Inflammatory macrophage treated with lipopolysaccharide for 4 hours (primary cell): Measurements from ENCODE around the gene MGAT4C.

Experiments used
- DNase-seq: peaks from one replicate; pipeline ENCODE4 v3.0.0-alpha.2; 2020

Gene MGAT4C

DNA sequence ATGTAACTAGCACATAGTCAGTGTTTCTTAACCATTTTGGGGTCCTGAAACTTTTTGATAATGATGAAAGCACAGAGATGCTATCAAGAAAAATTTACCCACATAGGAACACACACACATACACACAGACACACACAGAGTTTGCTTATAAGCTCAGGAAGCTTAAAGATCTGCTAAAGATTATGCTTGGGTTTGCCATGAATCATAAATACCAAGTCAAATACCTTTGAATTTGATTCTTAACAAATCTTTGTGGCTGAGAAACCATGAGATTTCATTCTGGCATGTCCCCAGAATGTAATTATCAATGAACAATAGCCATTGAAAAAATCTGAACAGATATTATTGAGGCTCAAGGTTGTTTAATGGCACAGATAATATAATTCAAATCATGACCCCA, 292.9 kb downstream of the MGAT4C start:
- no peak for DNase-seq

DNA sequence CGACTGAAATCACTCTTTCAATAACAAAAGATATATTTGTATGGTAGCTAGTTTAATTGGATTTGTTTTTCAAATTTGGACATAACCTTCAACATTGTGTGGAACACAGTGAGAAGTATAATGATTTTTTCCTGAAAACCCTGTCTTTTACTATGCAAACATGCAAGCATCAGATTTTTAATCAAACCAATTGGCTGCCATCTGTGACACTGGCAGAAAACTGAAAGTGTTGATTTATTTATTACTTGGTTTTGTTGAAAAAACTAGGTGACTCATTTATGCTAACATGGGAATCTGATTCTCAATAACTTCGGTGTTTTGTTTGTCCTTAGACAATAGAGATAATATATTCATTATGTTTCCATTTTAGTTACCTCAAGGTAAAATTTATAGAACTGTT, 300.1 kb downstream of the MGAT4C start:
- DNase-seq: no peak

DNA sequence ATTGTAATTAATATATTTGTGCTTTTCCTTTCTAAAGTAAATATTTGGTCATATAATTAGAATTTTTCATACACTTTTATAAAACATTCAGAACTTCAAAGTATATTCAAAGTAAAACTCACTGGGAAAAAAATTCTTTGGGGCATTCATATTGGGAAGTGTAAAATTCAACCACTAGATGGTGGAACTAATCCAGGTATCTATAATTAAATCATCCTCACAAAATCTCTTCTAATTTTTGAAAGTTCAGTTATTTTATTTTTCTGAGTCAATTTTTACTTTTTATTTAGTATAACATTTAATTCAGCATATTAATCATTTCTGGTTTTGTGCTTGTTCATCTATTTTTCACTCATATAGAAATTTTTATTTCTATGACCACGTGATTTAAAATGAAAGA, 301.1 kb downstream of the MGAT4C start:
- DNase-seq: no peak

DNA sequence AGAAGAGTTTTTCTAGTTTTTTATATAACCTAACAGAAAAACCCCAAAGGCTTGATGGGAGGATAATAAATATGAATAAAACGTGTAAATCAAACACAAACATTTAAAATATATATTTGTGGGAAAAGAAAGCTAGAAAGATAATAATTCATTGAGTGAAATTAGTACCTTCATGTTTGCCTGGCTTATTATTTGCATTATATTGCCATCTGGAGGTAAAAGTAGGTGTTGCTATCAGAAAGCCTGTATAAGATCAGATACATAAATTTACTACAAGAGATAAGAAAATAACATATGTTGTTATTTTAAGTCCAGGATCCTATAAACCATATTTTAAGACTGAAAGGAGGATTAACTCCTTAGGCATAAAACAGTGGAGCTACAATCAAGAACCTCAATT, 304.4 kb downstream of the MGAT4C start:
- peak; percentile 7 for DNase-seq

DNA sequence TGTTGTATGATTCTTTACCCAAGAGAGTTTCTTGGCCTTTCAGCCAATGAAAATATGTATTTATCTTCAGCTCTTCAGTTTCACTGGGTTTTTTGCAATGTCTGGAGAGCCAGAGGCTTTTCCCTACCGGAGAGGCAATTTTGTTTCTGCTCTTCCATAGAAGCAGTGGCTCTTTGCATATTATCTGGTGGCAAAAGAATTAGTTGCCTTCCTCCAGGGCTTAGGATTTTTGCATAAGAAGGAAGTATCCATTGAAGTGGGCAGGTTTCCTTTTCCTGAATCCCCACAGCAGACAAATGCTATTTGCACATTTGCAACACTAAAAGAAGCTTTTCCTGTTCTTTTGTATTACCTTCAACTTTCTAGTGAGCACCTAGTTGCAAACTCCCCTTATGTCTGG, 306.9 kb downstream of the MGAT4C start:
- no peak for DNase-seq

DNA sequence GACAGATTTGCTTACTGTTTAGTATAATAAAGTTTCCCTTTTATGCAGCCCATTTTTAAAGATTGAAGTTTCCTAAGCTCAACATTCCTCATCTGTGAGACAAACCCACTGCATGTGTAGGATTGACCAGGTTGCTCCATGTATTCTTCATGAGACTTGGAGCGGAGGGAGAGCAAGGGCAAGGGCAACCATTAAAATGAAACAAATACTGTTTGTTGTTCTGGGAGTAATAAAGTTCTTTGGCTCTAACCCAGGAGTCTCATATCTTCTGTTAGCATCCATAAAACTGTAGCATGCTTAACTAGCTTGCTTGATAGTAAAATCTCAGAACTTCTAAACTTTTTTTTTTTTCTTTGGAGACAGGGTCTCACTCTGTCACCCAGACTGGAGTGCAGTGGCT, 307.9 kb downstream of the MGAT4C start:
- DNase-seq: no peak

DNA sequence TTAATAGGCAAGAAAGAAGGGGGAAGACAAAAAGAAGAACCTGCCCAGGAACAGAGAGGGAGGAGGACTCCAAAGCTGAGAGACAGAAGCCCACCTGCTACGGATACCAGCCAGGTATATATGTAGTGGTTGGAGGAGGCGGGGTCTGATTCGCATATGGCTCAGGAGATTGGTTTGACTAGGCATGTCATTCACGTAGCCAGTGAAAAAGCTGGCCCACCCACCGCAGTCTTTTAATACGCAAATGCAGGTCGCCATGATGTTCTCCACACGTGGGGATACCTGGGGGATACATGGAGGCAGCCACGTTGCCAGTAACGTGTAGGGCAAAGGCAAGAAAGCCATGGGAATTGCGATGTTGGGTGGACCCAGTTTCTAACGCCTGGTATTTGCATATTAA, 308.9 kb downstream of the MGAT4C start:
- no peak for DNase-seq

DNA sequence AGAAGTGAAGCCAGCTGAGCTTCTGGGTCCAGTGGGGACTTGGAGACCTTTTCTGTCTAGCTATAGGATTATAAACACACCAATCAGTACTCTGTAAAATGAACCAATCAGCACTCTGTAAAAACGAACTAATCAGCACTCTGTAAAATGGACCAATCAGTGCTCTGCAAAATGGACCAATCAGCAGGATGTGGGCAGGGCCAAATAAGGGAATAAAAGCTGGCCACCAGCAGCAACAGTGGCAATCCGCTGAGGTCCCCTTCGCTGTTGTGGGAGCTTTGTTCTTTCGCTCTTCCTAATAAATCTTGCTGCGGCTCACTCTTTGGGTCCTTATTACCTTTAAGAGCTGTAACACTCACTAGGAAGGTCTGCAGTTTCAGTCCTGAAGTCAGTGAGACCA, 309.8 kb downstream of the MGAT4C start:
- no peak for DNase-seq

DNA sequence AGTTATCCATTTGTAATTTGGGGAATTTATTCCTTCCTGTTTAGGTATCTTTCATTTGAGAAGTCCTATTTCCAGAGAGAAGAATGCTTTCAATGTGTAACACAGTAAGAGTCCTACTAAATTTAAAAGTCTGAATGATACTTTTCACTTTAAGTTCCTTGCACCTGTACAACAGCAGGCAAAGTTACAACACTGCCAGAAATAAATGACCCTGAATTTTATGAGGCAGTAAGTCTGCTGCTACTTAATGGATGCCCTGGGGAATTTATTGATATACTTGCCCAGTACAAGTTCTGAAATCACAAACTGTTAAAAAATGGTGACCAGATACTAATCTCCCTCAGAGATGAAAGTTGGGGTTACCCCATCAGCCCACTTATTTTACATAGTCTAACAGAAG, 329.0 kb downstream of the MGAT4C start:
- DNase-seq: no peak

DNA sequence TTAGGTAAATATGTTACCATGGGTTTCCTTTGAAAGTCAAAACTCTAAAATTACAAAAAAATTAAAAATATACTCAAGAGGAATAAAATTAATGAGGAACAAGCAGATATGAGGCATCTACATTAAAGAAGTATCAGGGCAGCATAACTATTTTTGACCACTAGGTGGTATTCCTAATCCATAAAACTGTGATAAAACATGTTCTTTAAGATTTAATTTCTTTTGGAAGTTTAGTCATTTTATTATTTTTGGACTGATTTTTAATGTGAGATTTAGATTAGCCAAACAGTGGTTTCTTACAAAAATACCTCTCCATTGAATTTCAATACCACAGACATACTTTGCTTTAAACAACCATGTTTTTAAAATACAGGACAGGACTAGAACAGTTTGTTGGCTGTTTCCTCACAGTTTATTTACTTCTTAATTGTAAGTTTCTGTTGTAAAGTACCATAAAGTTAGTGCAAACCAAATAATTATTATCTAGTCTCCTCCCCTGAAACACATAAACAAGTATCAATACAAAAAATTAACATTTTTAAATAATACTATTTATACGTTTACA, 332.3 kb downstream of the MGAT4C start:
- DNase-seq: peak; percentile 9

DNA sequence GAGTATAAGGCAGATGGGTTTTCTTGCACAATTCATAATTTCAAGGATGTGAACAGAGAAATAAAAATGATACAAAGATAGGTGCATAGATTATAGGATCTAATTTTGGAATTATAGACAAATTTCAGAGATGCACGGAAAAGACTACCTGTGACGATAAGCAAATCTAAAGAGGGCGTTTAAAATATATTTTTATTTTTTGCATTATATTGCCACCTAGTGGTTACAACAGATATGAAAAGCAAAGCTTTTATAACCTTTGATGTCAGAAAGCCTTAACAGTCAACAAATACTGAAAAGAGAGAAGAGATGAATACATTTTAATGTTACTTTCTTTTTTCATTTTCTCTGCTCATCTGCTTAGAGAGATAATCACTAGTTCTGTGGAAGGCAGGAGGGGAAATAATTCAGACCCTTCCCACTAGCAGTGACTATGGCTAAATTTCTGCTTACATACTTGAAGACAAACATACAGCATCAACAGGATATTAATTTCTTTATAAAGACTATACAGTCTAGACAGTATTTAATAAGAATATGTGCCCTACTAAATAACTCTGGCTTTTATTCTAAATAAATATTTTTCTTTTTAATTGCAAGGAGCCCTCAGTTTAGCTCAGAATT, 335.8 kb downstream of the MGAT4C start:
- peak; percentile 30 for DNase-seq
